Measurements from ENCODE around the gene ABCC4.

The ABCC4 gene

GRCh38 chr13:95035311-95036109, 265.7 kb downstream of the ABCC4 start:
- Histone ChIP-seq H3K27me3 (ENCODE audit: control insufficient read depth, low read length) (no peaks in the 10 kb centered on the region), H3F3A (ENCODE audit: control insufficient read depth, insufficient read depth) (no peaks in the 10 kb centered on the region), H3K4me2 (ENCODE audit: low read length) (no peak overlapping the region), H3K79me2 (ENCODE audit: control insufficient read depth, low read length) (no peaks in the 10 kb centered on the region), H3K4me1 (ENCODE audit: control insufficient read depth, low read length) (no peaks in the 10 kb centered on the region), H3K9me3 (ENCODE audit: control insufficient read depth, insufficient read depth, low read length) (no peaks in the 10 kb centered on the region), H3K27ac (ENCODE audit: low read depth, low read length) (no peak overlapping the region), H3K9me2 (replicated peaks; ENCODE audit: control insufficient read depth, low read length) (no peaks in the 10 kb centered on the region), H3K36me3 (ENCODE audit: control insufficient read depth, low read length) (no peaks in the 10 kb centered on the region), H3K4me3 (ENCODE audit: low read length) (no peak overlapping the region), H4K20me1 (ENCODE audit: control insufficient read depth, insufficient read depth, low read depth, low read length) (no peaks in the 10 kb centered on the region)
- TF ChIP-seq EZH2phosphoT487 (IDR thresholded peaks at IDR 0.05; ENCODE audit: borderline replicate concordance, low read length) (no peak), CTCF (IDR thresholded peaks at IDR 0.05; ENCODE audit: low read depth, low read length, poor library complexity, severe bottlenecking) (no peak)

GRCh38 chr13:95033890-95034289, 267.4 kb downstream of the ABCC4 start:
- no peaks in the 10 kb centered on the region for H3F3A ChIP-seq (ENCODE audit: control insufficient read depth, insufficient read depth)
- no peak for TF ChIP-seq EZH2phosphoT487 (IDR thresholded peaks at IDR 0.05; ENCODE audit: borderline replicate concordance, low read length)
- TF ChIP-seq CTCF (IDR thresholded peaks at IDR 0.05; ENCODE audit: low read depth, low read length, poor library complexity, severe bottlenecking): no peak

DNA sequence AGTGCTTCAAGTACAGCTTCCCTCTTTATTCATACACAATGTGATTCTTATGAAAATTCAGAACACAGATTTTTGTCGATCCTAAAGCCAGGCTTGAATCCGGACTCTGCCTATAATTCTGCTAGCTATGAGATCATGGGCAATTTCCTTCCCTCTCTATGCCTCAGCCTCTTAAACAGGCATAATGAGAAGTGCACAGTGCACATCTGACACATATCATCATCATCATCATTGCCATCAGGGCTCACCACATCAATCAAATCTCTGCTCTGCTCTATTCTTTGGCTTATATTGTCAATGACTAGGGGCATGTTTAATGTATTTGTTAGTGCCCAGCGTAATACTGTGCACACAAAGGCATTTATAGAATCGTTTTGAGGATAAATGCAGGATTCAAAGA, 269.1 kb downstream of the ABCC4 start:
- no peak overlapping the region for H3K27ac ChIP-seq (ENCODE audit: low read depth, low read length)
- H4K20me1 ChIP-seq (ENCODE audit: control insufficient read depth, insufficient read depth, low read depth, low read length): no peaks in the 10 kb centered on the region
- H3K4me2 ChIP-seq (ENCODE audit: low read length): no peak overlapping the region
- no peak overlapping the region for H3K4me3 ChIP-seq (ENCODE audit: low read length)
- no peaks in the 10 kb centered on the region for H3K79me2 ChIP-seq (ENCODE audit: control insufficient read depth, low read length)
- H3K36me3 ChIP-seq (ENCODE audit: control insufficient read depth, low read length): no peaks in the 10 kb centered on the region
- no peaks in the 10 kb centered on the region for H3K9me3 ChIP-seq (ENCODE audit: control insufficient read depth, insufficient read depth, low read length)
- no peaks in the 10 kb centered on the region for H3K9me2 ChIP-seq (replicated peaks; ENCODE audit: control insufficient read depth, low read length)
- no peaks in the 10 kb centered on the region for H3K4me1 ChIP-seq (ENCODE audit: control insufficient read depth, low read length)
- no peaks in the 10 kb centered on the region for H3K27me3 ChIP-seq (ENCODE audit: control insufficient read depth, low read length)
- TF ChIP-seq EZH2phosphoT487 (IDR thresholded peaks at IDR 0.05; ENCODE audit: borderline replicate concordance, low read length): no peak
- no peak for TF ChIP-seq CTCF (IDR thresholded peaks at IDR 0.05; ENCODE audit: low read depth, low read length, poor library complexity, severe bottlenecking)
- H3F3A ChIP-seq (ENCODE audit: control insufficient read depth, insufficient read depth): no peaks in the 10 kb centered on the region

More at GRCh38 chr13:95033890-95034289, 267.4 kb downstream of the ABCC4 start:
- no peaks in the 10 kb centered on the region for H3K36me3 ChIP-seq (ENCODE audit: control insufficient read depth, low read length)
- H3K27me3 ChIP-seq (ENCODE audit: control insufficient read depth, low read length): no peaks in the 10 kb centered on the region
- no peaks in the 10 kb centered on the region for H4K20me1 ChIP-seq (ENCODE audit: control insufficient read depth, insufficient read depth, low read depth, low read length)
- no peaks in the 10 kb centered on the region for H3K4me1 ChIP-seq (ENCODE audit: control insufficient read depth, low read length)
- H3K27ac ChIP-seq (ENCODE audit: low read depth, low read length): no peak overlapping the region
- H3K79me2 ChIP-seq (ENCODE audit: control insufficient read depth, low read length): no peaks in the 10 kb centered on the region
- no peaks in the 10 kb centered on the region for H3K9me2 ChIP-seq (replicated peaks; ENCODE audit: control insufficient read depth, low read length)
- no peaks in the 10 kb centered on the region for H3K9me3 ChIP-seq (ENCODE audit: control insufficient read depth, insufficient read depth, low read length)
- H3K4me2 ChIP-seq (ENCODE audit: low read length): no peak overlapping the region
- H3K4me3 ChIP-seq (ENCODE audit: low read length): no peak overlapping the region
